HG03432 (cell line): ENCODE results near the gene PPP1R14C.

Source experiments
- ATAC-seq: cut with Tn5 transposase; IDR thresholded peaks from one replicate; pipeline ENCODE4 v1.9.1; 2021; ENCODE audit warnings: mild to moderate bottlenecking, moderate library complexity; ENCODE audit not compliant: unreplicated experiment

PPP1R14C gene, protein sequence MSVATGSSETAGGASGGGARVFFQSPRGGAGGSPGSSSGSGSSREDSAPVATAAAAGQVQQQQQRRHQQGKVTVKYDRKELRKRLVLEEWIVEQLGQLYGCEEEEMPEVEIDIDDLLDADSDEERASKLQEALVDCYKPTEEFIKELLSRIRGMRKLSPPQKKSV

DNA sequence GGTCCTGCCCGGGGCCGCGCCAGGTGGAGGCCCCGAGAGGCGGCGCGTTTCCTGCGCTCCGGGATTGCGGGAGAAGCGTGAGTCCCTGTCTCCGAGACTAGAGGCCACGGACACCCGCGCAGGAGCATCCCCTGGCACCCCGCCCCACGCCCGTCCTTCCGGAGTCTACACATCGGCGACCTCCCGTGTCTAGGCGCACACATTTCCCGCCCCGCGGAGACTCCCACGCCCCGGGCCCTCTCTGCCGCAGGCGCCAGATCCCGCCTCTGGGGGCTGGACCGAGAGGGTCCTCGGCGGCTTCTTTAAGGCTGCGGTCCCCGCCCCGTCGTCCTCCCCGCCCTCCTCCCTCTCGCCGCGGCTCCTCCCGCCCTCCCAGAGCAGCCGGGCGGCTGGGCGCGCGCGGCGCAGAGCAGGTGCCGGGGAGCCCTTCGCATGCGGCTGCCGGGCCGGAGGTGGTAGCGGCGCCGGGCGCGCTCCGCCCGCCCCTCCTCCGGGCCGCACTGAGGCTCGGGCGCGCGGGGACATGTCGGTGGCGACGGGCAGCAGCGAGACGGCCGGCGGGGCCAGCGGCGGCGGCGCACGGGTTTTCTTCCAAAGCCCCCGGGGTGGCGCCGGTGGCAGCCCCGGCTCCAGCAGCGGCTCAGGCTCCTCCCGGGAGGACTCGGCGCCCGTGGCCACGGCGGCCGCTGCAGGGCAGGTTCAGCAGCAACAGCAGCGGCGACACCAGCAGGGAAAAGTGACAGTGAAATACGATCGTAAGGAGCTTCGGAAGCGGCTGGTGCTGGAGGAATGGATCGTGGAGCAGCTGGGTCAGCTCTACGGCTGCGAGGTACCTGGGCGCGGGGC lies at the start of gene PPP1R14C:
Gene PPP1R14C, plus strand, starts transcription at position 375 of the 846 bp plus-strand sequence. Its CDS starts 149 bp downstream, at position 524.
- ATAC-seq, result no peak

DNA sequence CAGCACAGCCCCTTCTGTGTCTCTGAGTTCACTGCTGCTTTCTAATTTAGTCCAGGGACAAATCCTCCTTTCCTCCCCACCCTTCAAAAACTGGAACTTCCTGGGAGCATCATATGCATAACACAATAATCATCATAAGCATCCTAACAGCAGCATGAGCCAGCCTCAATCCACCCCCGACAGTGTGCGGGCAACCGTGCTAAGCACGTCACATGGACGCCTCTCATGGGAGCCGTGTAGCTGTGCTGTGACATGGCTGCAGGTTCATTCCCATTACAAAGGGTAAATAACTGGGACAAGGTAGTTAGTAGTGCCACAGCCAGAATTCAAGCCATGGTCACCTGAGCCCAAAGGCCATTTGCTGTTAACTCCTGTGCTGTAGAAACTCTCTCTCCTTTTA lies 49.4 kb upstream of the PPP1R14C start:
- no peak for ATAC-seq

DNA sequence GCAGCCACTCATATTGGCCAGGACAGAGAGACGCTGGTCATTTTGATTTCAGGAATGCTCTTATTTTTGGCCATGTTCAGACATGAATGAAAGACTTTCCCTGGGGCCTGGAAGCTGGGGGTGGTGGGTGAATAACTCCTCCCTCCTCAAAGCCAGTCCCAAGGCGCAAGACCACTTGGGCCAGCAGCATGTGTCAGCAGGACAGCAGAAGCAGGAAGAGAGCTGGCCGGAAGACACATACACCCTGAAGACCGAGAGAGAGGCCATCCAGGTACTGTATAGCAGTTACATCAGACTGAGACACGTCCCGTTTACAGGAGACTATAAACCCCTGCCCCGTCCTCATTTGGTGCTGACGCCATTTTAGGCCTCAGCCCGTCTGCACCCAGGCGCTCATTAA lies 44.7 kb upstream of the PPP1R14C start:
- ATAC-seq, result no peak

DNA sequence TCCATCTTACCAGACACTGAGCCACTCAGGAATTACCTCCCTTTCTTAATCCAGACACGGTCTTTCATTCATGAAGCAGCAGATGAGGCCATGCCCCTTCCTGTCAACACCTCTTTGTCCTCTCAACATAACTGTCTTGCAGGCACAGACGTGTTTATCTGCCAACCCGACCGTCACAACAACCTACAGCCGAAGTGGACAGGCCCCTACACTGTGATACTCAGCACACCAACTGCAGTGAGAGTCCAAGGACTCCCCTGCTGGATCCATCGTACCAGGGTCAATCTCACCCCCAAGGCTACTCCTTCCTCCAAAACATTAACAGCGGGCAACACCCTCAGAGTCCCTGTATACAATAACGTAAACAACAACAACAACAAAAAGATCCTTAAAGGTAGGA lies 43.3 kb upstream of the PPP1R14C start:
- ATAC-seq, result no peak

DNA sequence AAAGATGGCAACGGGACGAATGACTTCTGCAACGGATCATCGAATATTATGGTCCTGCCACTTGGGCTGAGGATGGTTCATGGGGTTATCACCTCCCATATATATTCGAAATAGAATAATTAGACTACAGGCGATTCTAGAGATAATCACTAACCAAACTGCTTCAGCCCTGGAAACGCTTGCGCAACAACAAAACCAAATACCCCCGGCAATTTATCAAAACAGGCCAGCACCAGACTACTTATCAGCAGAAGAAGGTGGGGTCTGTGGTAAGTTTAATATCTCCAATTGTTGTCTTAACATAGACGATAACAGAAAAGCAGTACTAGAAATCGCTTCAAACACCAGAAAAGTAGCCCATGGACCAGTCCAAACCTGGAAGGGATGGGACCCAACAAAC lies 42.9 kb upstream of the PPP1R14C start:
- ATAC-seq, result no peak

DNA sequence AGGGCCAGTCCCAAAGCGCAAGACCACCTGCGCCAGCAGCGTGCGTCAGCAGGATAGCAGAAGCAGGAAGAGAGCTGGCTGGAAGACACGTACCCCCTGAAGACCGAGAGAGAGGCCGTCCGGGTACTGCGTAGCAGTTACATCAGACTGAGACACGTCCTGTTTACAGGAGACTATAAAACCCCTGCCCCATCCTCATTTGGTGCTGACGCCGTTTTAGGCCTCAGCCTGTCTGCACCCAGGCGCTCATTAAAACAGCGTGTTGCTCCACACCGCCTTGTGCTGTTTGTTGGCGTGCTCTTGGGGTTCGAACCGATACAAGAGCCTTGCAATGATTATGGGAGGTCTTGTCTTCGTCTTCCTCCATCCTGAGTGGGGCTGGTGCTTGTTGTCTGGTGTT lies 42.1 kb upstream of the PPP1R14C start:
- no peak for ATAC-seq

DNA sequence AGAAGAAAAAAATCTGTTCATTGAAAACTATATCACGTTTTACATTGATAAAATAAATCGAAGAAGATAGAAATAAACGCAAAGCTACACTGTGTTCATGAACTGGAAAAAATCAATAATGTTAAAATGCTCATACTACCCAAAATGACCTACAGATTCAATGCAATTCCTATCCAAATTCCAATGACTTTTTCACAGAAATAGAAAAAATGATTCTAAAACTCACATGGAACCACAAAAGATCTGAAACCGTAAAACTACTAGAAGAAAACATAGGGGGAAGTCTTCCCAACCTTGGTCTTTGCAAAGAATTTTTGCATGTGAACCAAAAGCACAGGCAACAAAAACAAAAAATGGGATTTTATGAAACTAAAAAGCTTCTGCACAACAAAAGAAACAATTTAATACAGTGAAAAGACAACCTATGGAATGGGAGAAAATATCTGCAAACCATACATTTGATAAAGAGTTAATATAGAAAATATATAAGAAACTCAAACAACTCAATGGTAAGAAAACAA lies 40.0 kb upstream of the PPP1R14C start:
- no peak for ATAC-seq

DNA sequence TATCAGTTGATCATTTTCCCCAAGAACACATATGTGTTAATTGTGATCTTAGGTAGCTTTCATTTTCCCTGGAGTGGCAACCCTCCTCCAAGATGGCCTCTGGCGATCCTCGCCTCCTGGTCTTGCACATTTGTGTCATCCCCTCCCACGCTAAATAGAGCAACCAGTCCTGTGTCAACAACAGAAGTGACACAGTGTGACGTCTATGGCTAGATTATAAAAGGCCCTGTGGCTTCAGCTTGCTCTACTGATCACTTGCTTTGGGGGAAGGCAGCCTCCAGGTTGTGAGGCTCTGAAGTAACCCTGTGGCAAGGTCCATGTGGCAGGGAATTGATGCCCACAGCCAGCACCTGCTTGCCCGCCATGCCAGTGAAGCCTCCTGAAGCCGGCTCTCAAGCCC lies 30.6 kb upstream of the PPP1R14C start:
- no peak for ATAC-seq

DNA sequence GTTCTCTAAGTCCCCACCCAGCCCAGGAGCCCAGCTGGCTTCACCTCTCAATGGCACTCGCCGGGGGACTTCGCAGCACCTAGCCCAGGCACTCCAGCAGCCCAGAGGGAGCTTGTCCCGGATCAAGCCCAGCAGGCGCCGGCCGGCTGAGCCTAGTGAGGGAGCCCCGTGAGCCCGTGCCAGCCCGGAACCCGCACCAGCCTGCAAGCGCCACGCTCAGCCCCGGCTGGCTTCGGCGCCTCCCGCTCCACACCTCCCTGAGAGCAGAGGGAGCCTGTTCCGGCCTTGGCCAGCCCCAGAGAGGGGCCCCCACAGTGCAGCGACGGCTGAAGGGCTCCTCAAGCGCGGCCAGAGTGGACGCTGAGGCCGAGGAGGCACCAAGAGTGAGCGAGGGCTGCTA lies 27.1 kb upstream of the PPP1R14C start:
- ATAC-seq, result no peak

DNA sequence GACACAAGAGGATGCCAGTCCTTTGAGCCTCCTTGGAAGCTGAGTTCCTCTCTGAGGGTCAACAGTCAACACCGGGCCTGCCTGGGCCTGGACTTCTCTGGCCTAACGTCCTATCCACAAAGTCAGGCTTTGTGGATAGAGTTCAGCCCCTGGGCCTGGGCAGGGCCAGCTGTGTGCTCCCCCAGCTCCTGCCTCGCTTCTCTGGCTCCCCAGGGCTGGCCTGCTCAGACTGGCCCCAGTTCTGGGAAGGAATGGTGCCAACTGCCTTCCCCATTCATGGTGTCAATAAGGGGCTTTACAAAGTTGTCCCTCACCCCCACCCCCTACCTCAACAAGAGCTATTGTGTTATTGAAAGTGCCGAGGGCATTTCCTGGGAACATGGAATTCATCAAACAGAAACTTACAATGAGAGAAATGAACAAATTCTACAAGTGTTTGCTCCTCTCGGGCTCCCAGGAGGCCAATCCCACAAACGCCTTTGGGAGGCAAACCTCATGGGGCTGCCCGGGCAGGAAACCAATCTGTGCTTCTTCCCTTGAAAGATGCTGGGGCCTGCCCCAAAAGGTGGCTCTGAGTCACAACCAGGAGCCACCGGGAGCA lies 26.5 kb upstream of the PPP1R14C start:
- no peak for ATAC-seq

DNA sequence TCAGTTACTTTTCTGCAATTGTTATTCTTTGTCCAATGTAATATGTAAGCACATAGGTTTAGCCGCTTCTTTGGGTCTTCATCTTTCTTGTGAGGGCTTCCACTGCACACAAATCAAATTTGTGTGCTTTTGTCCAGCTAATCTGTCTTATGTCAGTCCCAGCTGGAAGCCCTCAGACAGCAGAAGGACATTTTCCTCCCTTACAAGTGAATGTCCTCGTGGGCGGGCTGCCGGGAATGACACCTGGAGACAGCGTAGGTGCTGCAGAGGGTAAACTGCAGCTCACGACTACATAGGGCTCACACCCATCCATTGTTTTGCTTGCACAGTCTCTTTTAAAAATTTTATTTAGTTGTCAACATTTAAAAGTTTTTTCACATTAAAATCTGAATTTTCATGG lies 24.6 kb upstream of the PPP1R14C start:
- ATAC-seq, result no peak

DNA sequence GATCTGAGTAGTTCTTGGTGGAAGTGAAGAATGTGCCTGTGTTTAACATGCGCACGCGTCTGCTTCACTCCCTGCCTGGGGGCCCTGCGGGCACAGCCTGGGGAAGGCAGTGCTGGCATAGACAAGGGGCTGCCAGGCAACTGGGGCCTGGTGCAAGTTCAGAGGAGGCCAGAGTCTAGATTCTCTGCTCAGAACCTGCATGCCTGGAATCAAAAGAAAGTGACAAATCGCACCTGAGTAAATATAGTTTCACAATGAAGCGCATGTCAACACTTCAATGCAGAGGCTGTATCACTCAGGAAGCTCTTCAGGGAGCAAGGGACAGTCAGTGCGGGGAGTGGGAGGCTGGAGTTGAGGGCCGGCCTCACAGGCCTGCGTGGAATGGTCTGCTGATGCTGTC lies 24.2 kb upstream of the PPP1R14C start:
- ATAC-seq, result no peak

DNA sequence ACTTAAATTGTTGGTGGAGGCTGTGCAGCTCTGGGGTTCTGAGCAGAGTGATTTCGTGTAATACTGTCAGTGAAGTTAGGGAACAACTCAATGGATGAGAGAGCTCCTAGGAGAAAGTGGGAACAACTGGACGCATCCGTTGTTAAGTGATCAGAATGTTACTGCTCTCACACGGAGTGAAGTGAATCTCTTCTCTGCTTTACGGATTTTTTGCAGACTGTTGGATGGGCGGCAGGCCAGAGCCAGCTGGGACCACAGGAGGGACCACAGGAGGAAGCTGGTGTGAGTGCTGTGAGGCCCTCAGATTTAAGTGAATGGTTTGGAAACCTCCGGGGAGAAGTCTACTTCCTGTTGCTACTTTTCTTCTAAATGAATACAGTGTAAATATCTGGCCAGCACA lies 23.7 kb upstream of the PPP1R14C start:
- no peak for ATAC-seq

DNA sequence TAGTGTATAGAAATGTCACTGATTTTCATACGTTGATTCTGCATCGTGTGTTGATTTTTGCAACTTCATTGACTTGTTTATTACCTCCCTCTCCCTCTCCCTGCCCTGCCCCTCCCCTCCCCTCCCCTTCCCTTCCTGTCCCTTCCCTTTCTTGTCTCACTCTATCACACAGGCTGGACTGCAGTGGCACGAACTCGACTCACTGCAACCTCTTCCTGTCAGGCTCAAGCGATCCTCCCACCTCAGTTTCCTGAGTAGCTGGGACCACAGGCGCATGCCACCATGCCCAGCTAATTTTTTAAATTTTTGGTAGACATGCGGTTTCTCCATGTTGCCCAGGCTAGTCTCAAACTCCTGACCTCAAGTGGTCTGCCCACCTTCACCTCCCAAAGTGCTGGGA lies 19.2 kb upstream of the PPP1R14C start:
- ATAC-seq, result no peak

DNA sequence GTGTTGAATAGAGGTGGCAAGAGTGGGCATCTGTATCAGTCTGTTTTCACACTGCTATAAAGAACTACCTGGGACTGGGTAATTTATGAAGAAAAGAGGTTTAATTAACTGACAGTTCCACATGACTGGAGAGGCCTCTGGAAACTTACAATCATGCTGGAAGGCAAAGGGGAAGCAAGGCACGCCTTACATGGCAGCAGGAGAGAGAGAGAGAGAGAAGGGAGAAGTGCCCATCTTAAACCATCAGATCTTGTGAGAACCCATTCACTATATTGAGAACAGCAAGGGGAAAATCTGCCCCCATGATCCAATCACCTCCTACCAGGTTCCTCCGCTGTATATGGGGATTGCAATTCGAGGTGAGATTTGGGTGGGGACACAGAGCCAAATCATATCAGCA lies 18.6 kb upstream of the PPP1R14C start:
- no peak for ATAC-seq

DNA sequence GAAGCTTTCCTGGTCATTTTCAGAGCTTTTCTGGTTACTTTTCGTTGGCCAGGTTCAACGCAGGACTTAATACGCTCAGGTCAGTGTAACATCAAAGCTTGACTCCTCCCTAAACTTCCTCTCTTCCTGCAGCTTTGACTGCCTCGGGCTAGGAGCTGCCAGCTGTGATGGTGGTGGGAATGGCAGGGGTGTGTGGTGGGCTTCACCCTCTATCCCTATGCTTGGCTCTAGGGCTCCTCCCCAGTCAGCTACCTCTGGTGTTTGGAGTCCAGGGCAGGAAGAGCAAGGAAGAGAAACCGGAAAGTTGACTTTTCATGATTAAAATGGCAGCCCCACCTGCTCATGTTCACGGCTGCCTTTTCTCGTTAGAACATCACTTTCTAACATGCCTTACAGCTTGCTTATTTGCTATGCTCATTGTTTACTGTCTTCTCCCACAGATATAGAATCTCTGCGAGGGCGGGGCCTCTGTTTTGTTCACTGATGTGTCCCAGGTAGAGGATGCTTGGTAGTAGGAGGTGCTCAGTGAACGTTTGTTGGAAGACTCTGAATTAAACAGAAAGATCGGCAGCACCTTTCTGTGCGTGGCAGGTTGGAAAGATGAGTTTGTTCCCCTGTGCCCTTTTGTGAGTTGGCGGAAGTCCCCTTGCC lies 16.1 kb upstream of the PPP1R14C start:
- ATAC-seq, result no peak

DNA sequence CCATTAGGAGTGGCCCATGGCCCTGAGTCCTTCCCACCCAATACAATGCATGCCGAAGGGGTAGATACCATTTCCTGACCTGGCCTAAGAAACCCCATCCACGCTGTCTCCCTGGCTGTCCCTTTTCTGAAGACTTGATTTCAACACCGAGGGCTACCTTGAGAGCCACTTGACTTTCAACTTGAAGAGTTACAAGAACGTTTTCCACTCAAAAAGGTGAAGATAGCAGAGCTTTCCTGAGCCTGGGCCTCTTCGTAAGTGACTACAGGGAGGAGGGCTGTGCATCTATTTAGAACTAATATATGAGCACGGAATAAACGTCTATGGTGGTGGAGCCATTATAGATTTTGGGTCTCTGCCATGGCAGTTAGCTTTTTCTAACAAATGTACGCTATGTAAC lies 14.4 kb upstream of the PPP1R14C start:
- no peak for ATAC-seq

DNA sequence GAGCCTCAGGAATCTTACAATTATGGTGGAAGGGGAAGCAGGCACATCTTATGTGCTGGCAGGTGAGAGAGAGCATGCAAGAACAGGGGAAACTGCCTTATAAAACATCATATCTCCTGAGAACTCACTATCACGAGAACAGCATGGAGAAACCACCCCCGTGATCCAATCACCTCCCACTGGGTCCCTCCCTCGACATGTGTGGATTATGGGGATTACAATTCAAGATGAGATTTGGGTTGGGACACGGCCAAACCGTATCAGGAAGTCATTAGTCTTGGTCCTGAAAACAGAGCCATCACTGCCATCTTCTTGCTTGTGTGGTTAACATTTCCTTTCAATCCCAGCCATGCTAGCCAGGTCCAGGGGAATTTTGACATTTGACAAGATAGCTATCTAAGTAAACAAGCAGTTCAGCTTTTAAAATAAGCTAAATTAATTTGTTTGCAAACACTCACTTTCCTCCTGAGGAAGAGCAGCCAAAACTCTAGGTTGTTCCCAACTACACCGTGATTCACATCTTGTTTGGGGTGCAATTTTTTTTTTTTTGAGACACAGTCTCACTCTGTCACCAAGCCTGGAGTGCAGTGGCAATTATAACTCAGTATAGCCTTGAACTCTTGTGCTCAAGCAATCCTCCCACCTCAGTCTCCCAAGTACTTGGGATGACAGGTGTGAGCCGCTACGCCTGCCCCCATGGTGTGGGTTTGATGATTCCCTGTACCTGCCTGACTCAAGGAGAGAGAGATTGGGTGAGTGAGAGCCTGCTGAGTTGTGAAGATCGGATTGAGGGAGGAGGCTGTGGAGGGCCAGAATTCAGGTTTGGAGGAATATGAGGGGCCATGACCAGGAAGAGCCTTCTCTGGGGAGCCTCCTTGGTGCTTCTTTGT lies 13.0 kb upstream of the PPP1R14C start:
- no peak for ATAC-seq

DNA sequence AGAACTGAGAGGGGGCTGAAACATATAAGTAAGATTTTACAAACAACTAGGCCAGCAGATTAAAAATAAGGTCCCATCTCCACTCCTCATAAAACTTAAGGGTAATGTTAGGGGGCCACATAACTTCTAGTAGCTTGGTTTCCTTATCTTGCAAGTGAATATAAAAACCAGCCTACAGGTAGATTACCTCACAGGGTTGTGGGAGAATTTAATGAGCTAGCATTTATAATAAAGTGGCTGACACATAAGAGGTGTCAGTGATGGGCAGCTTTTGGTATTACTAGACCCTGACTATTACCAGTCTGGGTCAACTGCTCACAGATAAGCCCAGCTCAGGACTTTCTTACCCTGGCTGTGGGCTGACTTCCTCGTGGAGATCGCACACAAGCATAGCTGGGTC lies 9.2 kb upstream of the PPP1R14C start:
- ATAC-seq, result no peak

DNA sequence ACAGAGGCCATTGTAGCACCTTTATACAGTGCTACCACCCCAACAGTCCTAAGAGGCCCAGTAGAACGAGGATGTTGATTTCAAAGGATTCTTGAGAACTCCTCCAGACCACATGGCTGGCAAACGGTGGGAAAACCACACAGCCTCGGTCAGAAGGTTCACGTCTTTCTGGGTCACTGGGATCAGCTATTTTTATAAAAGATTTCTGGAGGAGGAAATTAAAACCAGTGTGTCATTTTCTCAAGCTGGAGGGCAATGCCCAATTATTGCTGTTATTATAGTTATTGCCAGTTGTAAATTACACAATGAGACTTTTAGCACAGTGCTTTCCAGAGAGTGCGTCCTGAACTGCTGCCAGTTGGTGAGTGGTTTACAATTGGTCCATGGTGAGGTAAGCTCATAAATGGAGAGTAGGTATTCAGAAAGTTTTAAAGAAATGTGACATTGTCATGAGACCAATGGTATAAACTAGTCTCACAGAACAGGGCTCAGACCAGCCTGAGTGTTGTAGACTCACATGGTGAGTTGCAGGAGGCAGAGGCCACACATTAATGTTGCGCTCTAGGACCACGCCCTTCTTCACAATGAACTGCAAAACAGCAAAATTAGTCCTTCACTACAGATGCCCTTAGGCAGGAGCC lies 8.4 kb upstream of the PPP1R14C start:
- no peak for ATAC-seq
